DND-41 (cell line): ENCODE results near the gene GGT1.
"Not testable (repeated sequence)": the region's sequence is repeated elsewhere in the genome, so short reads cannot be mapped to it uniquely, and the experiment has no call there.

Experiments
- EZH2 ChIP-seq: IDR thresholded peaks from 3 replicates; pipeline ENCODE4 v1.6.1; 2012; ENCODE audit warnings: borderline replicate concordance, low read depth, mild to moderate bottlenecking, moderate library complexity, low read length, inconsistent platforms; ENCODE audit not compliant: severe bottlenecking
- TF ChIP-seq, protein P1 (sequence below): IDR thresholded peaks from 2 replicates; pipeline ENCODE4 v1.5.1; 2012; ENCODE audit warnings: borderline replicate concordance, low read length, moderate library complexity, mild to moderate bottlenecking; ENCODE audit not compliant: poor library complexity, severe bottlenecking; ENCODE audit errors: extremely low read depth

DNA sequence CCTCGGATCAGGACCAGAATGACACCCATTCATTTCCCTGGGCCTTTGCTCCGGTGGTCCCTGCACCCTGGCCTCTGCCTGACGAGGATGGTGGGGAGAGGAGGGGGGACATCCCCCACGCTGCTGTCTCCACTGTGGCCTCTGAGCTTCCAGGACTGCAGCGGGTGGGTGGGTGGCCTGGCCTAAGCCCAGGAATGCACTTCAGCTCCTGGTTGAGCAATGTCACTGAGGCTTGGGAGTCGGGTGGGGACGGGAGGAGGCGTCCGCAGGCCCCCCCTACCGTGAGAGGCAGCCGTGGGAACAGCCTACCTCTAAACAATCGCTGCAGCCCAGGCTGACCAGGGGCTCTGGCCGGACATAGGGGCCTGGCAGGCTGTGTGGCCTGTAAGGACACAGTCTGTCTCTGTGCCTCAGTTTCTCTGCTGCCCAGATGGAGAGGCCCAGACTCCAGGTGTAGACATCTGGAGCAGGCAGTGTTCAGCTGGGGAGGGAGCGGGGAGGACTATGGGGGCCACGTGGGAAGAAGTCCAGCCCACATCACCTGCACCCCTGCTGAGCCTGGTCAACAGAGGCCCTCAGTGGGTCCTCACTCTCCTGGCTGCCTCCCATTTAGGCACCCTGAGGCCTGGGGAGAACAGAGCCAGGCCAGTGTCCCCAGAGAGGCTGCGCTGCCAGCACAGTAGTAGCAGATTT is 28.6 kb downstream of the GGT1 start:
- TF ChIP-seq, protein P1, sequence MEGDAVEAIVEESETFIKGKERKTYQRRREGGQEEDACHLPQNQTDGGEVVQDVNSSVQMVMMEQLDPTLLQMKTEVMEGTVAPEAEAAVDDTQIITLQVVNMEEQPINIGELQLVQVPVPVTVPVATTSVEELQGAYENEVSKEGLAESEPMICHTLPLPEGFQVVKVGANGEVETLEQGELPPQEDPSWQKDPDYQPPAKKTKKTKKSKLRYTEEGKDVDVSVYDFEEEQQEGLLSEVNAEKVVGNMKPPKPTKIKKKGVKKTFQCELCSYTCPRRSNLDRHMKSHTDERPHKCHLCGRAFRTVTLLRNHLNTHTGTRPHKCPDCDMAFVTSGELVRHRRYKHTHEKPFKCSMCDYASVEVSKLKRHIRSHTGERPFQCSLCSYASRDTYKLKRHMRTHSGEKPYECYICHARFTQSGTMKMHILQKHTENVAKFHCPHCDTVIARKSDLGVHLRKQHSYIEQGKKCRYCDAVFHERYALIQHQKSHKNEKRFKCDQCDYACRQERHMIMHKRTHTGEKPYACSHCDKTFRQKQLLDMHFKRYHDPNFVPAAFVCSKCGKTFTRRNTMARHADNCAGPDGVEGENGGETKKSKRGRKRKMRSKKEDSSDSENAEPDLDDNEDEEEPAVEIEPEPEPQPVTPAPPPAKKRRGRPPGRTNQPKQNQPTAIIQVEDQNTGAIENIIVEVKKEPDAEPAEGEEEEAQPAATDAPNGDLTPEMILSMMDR: not testable (repeated sequence)
- not testable (repeated sequence) for TF ChIP-seq EZH2
